Activated T-helper 1 cell treated with Interleukin-2 at 50 U/mL for 16 hours (primary cell): ENCODE measurements around the gene PRKCI.
"Not testable (repeated sequence)": the region's sequence is repeated elsewhere in the genome, so short reads cannot be mapped to it uniquely, and the experiment has no call there.

ENCODE experiments used
- DNase-seq: peaks from one replicate; pipeline ENCODE4 v3.0.0-alpha.2; 2020; ENCODE audit warnings: low read depth

Gene PRKCI

DNA sequence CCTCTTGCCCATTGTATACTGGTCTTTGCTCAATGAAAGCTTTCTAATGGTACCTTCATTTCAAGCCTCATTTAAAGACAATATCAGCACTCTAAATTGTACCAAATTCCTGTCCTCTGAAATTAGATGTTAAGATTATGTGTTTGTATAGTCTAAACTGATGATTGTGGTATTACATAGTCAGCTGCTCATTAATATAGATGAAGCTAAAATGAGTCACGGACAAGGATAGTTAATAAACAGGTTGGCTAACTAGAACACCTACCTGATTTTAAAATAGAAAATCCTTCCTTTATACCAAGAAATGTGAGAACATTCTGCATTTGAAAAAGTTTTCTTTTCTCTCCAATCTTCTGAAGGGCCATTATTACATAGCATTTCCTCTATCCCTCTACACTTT is 2.9 kb downstream of the PRKCI start:
- DNase-seq, result no peak

DNA sequence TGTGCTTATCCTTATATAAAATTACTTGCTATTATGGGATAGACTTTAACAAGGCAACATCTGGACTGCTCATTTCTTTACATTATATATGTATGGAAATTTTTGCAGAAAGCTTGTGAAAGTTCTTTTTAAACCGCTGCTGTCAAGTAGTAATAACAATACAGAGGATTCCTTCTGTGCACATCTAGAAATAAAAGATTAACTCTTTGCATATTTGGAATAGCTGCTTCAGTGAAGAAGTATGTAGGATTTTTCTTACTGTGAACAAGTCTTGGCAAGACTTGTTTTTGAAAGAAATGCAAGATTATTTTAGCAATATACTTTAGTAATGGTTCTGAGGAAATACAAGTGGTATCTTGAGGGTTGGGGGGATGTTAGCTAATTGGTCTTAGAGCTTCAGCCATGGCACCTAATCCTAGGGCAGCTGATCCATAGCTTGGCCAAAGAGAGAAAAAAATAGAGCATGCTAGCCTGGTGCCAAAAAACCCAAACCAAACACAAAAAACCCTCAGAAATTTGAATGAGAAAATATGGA is 4.3 kb downstream of the PRKCI start:
- no peak for DNase-seq

DNA sequence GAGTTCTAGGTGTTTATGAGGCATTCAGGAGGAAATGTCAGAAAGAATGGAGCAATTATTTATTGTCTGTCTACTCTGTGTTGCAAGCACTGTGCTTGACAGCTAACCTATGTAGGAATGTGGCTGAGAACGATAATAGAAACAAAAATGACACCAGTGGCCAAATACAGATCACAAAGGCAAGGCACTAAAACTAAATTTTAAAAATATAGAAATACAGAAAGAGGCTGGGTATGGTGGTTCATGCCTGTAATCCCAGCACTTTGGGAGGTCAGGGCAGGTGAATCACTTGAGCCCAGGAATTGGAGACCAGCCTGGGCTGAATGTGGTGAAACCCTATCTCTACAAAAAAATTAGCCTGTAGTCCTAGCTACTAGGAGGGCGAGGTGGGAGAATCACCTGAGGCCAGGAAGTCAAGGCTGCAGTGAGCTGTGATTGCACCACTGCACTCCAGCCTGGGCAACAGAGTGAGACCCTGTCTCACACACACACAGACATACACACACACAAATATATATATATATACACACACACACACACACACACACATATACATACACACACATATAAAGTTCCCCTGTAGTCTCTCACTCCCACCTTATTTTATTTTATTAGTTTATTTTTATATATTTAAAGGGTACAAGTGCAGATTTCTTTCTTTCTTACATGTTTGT is 6.0 kb downstream of the PRKCI start:
- no peak for DNase-seq

DNA sequence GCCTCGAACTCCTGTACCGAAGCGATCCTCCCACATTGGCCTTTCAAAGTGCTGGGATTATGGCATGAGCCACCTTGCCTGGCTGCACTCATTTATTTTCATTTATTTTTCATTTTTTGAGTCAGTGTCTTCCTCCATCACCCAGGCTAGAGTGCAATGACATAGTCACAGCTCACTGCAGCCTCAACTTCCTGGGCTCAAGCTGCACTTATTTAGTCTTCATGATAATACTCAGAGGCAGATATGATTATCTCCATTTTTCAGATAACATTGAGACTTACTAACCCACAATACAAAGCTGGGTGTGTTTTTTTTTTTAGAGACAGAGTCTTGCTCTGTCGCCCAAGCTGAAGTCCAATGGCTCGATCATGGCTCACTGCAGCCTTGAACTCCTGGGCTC is 10.0 kb downstream of the PRKCI start:
- no peak for DNase-seq

DNA sequence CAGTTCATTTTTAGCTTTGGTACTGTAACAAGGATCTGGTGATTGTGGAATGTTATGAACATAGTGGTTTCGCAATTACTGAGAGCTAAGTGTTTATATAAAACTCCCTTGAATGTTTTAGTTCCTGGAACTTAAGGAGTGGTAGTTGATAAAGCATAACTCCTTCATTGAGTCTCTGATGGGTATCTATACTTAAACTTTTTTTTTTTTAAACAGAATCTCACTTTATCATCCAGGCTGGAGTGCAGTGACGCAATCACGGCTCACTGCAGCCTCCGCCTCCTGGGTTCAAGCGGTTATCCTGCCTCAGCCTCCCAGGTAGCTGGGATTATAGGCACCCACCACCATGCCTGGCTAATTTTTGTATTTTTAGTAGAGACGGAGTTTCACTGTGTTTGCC is 11.3 kb downstream of the PRKCI start:
- DNase-seq, result no peak

DNA sequence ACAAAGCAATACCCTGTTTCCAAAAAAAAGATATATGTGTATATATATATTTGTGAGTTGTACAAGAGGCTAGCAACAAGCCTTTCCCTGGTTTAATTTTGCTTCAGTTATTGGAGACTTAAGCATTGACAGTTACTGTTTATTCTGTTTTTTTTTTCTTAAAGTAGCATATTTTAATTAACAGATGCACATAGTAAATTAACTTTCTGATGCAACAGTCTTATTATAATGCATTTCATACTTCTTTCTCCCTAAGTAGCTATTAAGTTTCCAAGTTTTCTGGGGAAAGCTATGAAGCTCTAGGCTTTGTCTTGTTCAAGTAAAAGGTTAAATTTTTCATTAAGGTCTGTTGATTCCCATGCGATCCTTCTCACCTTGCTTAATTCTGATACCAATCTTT is 17.9 kb downstream of the PRKCI start:
- no peak for DNase-seq

DNA sequence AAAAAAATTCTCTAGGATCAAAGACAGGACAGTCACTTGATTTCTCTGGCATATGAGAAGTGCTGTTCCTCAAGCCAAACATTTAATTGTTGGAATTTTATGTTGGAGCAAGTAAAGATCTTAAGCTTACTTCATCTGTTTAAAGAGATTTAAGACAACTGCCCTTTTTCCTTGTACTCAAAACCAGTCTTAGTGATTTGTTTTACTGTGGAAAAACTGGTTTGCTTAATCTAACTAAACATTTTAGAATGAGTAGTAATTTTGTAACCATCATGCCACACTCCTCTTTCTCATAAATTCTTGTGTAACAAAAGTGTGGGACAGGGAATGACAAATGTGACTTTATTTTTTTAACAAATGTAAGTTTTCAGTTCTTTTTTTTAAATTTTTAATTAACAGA is 18.4 kb downstream of the PRKCI start:
- no peak for DNase-seq

DNA sequence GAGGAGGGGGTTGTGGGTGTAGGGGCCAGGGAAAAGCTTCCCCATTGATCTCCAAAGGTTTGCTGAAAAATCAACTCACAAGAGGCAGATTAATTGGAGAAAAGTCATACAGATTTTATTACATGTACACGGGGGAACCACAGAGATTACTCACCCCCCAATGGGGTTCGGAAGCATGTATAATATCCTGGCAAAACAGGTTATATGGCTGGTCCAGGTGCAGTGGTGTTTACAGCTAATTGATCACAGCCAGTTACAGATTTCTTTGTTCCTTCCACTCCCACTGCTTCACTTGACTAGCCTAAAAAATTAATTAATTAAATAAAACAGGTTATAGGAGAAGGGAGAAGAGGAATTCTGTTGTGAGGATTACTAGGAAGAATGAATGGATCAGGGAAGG is 22.4 kb downstream of the PRKCI start:
- DNase-seq, result no peak

DNA sequence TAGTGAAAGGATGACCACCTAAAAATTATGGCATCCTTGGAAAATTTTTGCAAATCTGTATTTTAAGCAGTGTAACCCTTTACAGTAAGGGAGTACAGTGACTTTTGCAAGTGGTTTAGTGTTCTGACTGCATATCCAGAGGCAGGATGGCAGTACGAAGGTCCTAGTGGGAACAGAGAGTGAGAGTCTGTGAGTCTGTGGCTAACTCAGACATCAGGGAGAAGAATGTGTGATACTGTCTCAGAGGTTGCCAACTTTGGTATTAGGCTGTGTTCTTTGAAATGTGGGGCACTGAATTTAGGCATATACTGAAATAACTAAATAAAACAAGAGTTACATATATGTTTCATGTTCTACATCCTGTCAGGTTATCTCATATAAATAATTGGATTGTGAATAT is 25.7 kb downstream of the PRKCI start:
- no peak for DNase-seq

DNA sequence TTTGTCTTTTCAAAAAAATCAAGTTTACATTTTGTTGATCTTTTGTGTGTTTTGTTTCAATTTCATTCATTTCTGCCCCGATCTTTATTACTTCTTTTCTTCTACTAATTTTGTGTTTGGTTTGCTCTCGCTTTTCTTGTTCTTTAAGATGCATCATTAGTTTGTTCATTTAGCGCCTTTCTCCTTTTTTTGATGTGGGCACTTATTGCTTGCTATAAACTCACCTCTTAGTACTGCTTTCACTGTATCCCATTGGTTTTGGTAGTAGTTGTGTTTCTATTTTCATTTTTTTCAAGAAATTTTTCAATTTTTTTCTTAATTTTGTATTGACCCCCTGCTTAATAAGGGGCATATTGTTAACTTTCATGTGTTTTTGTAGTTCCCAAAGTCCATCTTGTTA is 34.4 kb downstream of the PRKCI start:
- no peak for DNase-seq

DNA sequence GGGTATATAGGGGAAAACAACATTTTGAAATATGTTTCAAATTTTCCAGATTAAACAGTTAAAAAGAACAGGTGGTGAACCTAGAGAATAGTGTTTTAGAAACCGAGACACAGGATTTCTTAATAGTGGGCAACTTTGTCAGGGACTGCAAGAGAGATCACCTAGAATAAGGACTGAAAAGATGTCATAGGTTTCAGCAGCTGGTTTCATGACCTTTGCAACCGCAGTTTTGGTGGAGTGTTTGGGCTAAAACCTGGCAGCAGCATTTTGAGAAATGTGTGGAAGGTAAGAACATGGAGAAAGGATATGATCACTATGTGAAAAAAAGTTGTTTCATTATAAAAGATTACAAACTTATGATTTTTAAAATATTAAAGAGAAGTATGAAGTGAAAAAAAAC is 34.9 kb downstream of the PRKCI start:
- no peak for DNase-seq

DNA sequence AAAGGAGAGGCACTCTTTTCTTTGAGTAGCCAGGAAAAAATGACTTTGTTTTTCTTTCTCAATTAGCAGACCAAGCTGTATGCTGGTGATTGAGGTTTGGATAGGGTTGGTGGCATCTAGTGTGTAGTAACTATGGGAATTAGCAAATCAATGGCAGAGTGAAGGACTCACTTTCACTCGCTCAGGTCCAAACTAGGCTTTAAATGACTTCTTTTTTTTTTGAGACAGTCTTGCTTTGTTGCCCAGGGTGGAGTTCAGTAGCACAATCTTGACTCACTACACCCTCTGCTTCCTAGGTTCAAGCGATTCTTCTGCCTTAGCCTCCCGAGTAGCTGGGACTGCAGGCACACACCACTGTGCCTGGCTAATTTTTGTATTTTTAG is 35.9 kb downstream of the PRKCI start:
- DNase-seq, result no peak

DNA sequence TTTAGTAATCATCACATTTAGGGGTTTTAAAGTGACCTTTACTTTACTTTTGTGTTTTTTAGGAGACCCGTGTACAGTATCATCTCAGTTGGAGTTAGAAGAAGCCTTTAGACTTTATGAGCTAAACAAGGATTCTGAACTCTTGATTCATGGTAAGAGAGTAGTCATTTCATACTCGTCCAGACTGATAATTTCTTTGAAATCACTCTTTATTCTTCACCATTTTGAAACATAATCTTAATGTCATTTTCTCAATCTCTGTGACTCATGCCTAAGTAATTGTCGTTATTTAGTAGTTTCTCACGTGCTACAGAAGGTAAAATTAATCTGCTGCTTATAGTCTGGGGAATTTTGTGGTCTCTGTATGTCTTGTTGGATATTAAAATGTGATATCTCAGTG is 37.7 kb downstream of the PRKCI start:
- DNase-seq, result no peak

DNA sequence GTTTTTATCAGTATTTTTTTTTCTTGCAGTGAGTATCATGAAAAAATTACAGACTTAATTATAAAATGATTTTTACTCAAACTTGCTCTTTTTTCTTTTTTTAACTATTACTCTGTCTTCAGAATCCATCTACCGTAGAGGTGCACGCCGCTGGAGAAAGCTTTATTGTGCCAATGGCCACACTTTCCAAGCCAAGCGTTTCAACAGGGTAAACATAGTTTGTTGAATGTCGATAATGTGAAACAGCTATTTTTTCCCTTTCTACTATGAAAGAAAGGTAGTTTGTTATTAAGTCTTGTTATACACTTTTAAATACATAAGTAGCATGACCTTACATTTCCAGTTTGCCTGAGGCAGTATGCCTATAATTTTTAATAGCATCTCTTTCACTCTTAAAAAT is 45.6 kb downstream of the PRKCI start:
- no peak for DNase-seq

DNA sequence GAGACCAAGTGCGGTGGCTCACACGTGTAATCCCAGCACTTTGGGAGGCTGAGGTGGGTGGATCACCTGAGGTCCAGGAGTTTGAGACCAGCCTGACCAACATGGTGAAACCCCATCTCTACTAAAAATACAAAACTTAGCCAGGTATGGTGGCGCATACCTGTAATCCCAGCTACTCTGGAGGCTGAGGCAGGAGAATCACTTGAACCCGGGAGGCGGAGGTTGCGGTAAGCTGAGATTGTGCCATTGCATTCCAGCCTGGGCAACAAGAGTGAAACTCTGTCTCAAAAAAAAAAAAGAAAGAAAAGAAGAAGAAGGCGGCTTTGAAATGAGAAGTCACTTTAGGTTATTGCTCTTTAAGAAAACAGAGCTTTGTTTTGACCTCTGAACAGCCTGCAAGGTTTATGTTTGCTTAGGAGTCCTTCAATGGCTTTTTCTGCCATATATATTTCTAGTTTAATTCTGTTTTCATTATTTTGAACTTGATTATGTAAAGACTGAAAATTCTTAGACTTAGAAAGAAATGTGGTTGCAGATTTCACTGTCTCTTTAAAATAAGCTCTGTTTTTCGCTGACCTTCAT is 47.5 kb downstream of the PRKCI start:
- DNase-seq, result not testable (repeated sequence)

DNA sequence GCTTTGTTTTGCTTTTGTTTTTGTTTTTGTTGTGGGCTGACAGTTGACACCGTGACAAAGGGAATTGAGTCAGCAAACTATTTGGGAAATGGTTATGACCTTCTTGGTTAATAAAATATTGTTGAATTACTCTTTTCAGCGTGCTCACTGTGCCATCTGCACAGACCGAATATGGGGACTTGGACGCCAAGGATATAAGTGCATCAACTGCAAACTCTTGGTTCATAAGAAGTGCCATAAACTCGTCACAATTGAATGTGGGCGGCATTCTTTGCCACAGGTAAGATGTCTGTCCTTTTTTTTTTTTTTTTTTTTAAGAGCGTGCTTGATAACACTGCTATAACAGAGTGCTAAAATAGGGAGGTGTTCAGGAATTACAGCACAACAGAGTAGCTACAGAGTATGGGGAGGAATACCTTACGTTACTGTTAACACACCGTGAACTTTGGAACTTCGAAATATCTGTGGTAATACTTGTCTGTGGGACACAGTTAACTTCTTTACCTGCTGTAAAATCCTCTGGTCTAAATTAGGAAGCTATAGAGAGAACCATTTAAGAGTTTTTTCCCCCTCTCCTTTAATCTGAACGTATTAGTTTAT is 48.2 kb downstream of the PRKCI start:
- DNase-seq, result no peak

DNA sequence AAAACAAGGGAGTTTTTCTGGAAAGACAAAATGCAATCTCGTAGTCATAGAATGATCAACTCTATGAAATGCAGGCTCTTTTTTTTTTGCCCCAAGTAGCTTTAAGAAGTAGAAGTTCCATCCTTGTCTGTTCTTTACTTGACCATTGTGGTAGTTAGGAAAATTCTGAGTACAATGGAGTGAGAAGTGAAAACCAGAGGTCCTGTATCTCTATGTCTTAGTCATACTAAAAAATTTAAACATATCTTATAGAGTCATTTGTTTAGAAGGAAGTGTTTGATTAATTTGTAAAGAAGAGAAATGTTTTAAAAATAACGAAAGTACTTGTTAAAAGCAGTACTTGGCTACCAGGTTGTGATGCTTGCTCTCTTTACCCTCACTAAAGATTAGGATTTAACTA is 52.4 kb downstream of the PRKCI start:
- no peak for DNase-seq

DNA sequence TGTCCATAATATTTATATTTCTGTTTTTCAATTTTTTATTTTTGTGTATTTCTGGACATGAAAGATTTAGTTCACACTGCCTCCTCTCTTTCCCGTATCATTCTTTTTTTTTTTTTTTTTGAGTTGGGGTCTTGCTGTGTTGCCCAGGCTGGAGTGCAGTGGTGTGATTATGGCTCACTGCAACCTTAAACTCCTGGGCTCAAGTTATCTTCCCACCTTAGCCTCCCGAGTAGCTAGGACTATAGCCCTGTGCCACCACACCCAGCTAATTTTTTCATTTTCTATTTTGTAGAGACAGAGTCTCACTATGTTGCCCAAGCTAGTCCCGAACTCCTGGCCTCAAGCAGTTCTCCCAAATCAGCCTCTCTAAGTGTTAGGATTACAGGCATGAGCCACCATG is 53.6 kb downstream of the PRKCI start:
- DNase-seq, result no peak

DNA sequence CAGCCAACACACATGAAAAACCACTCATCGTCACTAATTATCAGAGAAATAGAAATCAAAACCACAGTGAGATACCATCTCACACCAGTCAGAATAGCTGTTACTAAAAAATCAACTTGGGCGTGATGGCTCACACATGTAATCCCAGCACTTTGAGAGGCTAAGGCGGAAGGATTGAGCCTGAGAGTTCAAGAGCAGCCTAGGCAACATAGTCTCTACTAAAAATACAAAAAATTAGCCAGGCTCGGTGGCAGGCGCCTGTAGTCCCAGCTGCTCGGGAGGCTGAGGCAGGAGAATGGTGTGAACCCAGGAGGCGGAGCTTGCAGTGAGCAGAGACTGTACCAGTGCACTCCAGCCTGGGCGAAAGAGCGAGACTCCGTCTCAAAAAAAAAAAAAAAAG is 55.1 kb downstream of the PRKCI start:
- DNase-seq, result not testable (repeated sequence)

DNA sequence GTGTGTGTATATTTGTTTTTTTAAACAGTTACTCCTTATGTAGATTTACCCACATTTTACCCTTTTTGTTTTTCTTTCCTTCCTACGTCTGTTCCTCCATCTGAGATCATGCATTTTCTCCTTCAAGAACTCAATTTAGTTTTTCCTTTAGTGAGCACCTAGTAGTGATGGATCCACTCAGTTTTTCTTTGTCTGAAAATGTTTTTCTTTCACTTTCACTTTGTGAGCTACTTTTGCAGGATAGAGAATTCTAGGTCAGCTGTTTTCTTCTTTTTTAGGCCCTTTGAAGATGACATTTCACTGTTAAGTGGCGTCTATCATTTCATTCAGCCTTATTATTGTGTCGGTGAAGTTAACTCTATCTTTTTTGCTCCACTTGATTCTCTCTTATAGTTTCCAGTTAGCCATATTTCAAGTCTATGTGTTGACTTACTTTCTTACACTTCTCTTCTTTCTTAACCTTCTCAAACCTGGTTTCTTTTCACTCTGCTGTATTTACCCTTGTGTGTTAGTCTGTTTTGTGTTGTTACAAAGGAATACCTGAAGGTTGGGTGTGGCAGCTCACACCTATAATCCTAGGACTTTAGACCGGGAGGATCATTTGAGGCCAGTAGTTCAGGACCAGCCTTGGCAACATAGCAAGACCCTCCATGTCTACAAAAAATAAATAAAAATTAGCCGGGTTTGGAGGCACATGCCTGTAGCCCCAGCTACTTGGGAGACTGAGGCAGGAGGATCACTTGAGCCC is 55.8 kb downstream of the PRKCI start:
- no peak for DNase-seq

DNA sequence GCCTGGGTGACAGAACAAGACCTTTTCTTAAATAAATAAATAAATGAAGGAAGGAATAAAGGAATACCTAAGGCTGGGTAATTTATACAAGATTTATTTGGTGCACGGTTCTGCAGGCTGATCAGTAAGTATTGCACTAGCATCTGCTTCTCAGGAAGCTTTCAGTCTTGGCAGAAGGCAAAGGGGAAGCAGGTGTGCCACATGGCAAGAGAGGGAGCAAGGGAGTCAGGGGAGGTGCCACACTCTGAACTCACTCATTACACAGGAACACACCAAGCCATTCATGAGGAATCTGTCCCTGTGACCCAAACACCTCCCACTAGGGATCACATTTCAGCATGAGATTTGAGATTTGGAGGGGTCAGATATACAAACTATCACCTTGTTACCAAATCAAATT is 56.4 kb downstream of the PRKCI start:
- DNase-seq, result no peak

DNA sequence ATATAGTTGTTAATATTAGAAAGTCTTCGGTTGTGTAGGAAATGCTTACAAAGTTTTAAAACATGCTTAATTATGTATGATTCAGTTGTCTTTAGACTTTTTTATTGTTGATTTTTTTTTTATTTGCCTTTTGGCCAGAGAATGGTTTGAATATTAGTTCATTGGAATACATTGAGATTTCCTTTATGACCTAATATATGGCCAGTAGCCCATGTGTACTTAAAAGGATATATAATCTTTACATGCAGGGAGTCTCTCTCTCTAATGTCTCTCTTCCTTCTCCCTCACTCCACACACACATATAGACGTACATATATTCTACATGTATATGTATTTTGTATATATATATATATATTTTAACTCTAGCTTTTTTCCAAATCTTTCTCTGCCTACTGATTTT is 68.0 kb downstream of the PRKCI start:
- DNase-seq, result no peak

DNA sequence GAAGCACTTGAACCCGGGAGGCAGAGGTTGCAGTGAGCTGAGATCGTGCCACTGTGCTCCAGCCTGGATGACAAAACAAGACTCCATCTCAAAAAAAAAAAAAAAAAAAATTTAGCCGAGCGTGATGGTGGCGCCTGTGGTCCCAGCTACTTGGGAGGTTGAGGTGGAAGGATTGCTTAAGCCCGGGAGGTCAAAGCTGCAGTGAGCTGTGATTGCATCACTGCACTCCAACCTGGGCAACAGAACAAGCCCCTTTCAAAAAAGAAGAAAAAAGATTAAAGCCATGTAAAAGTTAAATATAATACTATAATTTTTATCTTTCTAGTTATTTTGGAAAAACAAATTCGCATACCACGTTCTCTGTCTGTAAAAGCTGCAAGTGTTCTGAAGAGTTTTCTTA is 73.4 kb downstream of the PRKCI start:
- no peak for DNase-seq
